ENCODE measurements around the gene CAMSAP1.

CAMSAP1 gene

GRCh38 chr9:135857843-135858242 is 49.5 kb downstream of the CAMSAP1 start:
- H3K27ac ChIP-seq (ENCODE audit: low read depth, low read length, poor library complexity, severe bottlenecking): no peak overlapping the region
- no peak overlapping the region for H3K4me3 ChIP-seq (ENCODE audit: low read depth, low read length, poor library complexity, severe bottlenecking)
- TF ChIP-seq EZH2 (IDR thresholded peaks at IDR 0.05; ENCODE audit: borderline replicate concordance, low read length): no peak
- TF ChIP-seq CTCF (IDR thresholded peaks at IDR 0.05; ENCODE audit: low read length): no peak
- no peaks in the 10 kb centered on the region for H4K20me1 ChIP-seq (ENCODE audit: insufficient read depth, low read length)
- H3K9me2 ChIP-seq (ENCODE audit: low read depth, low read length): no peaks in the 10 kb centered on the region
- H3K9ac ChIP-seq (ENCODE audit: low read length): no peak overlapping the region
- no peaks in the 10 kb centered on the region for H3K79me2 ChIP-seq (ENCODE audit: insufficient read depth, low read length)
- no peaks in the 10 kb centered on the region for H3K9me3 ChIP-seq (ENCODE audit: low read length)
- H3K27me3 ChIP-seq (ENCODE audit: insufficient read depth, low read length): no peaks in the 10 kb centered on the region
- no peaks in the 10 kb centered on the region for H3K4me1 ChIP-seq (ENCODE audit: insufficient read depth, low read length, severe bottlenecking)
- H3K36me3 ChIP-seq (ENCODE audit: insufficient read depth, low read length): peaks cover 5% of the 10 kb centered on the region; the same call in 1 of the 2 replicates
- H3F3A ChIP-seq (ENCODE audit: insufficient read depth, low read length): no peaks in the 10 kb centered on the region
- no peak overlapping the region for H3K4me2 ChIP-seq (ENCODE audit: low read length)
- no peak overlapping the region for H2AFZ ChIP-seq (ENCODE audit: low read length)

- H3K27ac ChIP-seq (ENCODE audit: low read depth, low read length, poor library complexity, severe bottlenecking): no peak overlapping the region
- no peak overlapping the region for H2AFZ ChIP-seq (ENCODE audit: low read length)
- TF ChIP-seq CTCF (IDR thresholded peaks at IDR 0.05; ENCODE audit: low read length): no peak
- no peak for TF ChIP-seq EZH2 (IDR thresholded peaks at IDR 0.05; ENCODE audit: borderline replicate concordance, low read length)
- H3K9me2 ChIP-seq (ENCODE audit: low read depth, low read length): no peaks in the 10 kb centered on the region
- H3K4me2 ChIP-seq (ENCODE audit: low read length): no peak overlapping the region
- no peaks in the 10 kb centered on the region for H3K27me3 ChIP-seq (ENCODE audit: insufficient read depth, low read length)
- H3K36me3 ChIP-seq (ENCODE audit: insufficient read depth, low read length): peaks cover 5% of the 10 kb centered on the region; the same call in 1 of the 2 replicates
- H3K4me3 ChIP-seq (ENCODE audit: low read depth, low read length, poor library complexity, severe bottlenecking): no peak overlapping the region
- no peaks in the 10 kb centered on the region for H3K4me1 ChIP-seq (ENCODE audit: insufficient read depth, low read length, severe bottlenecking)
- no peaks in the 10 kb centered on the region for H3K9me3 ChIP-seq (ENCODE audit: low read length)
- no peak overlapping the region for H3K9ac ChIP-seq (ENCODE audit: low read length)
- H4K20me1 ChIP-seq (ENCODE audit: insufficient read depth, low read length): no peaks in the 10 kb centered on the region
- no peaks in the 10 kb centered on the region for H3K79me2 ChIP-seq (ENCODE audit: insufficient read depth, low read length)
- no peaks in the 10 kb centered on the region for H3F3A ChIP-seq (ENCODE audit: insufficient read depth, low read length)
Observed at GRCh38 chr9:135857371-135857786, 50.0 kb downstream of the CAMSAP1 start.

GRCh38 chr9:135851748-135852147 is 55.6 kb downstream of the CAMSAP1 start:
- Histone ChIP-seq H3K9me3 (ENCODE audit: low read length) (no peaks in the 10 kb centered on the region), H3K9me2 (ENCODE audit: low read depth, low read length) (no peaks in the 10 kb centered on the region), H4K20me1 (ENCODE audit: insufficient read depth, low read length) (no peaks in the 10 kb centered on the region), H3K79me2 (ENCODE audit: insufficient read depth, low read length) (no peaks in the 10 kb centered on the region), H3K4me1 (ENCODE audit: insufficient read depth, low read length, severe bottlenecking) (peaks cover 24% of the 10 kb centered on the region), H3K4me2 (ENCODE audit: low read length) (no peak overlapping the region), H3K4me3 (ENCODE audit: low read depth, low read length, poor library complexity, severe bottlenecking) (no peak overlapping the region), H3F3A (ENCODE audit: insufficient read depth, low read length) (no peaks in the 10 kb centered on the region), H3K36me3 (ENCODE audit: insufficient read depth, low read length) (peaks cover 10% of the 10 kb centered on the region), H3K27ac (ENCODE audit: low read depth, low read length, poor library complexity, severe bottlenecking) (no peak overlapping the region), H3K9ac (ENCODE audit: low read length) (no peak overlapping the region), H2AFZ (ENCODE audit: low read length) (no peak overlapping the region), H3K27me3 (ENCODE audit: insufficient read depth, low read length) (no peaks in the 10 kb centered on the region)
- TF ChIP-seq EZH2 (IDR thresholded peaks at IDR 0.05; ENCODE audit: borderline replicate concordance, low read length) (no peak), CTCF (IDR thresholded peaks at IDR 0.05; ENCODE audit: low read length) (no peak)
